ENCODE results near the gene TSSK2. TPM values are rescaled to one million over a fixed set of nuclear protein-coding genes. Genes with fewer than 3 reads are reported as not detected.

The TSSK2 gene
- total RNA-seq, 4 donors from 2014 or later = not detected

DNA sequence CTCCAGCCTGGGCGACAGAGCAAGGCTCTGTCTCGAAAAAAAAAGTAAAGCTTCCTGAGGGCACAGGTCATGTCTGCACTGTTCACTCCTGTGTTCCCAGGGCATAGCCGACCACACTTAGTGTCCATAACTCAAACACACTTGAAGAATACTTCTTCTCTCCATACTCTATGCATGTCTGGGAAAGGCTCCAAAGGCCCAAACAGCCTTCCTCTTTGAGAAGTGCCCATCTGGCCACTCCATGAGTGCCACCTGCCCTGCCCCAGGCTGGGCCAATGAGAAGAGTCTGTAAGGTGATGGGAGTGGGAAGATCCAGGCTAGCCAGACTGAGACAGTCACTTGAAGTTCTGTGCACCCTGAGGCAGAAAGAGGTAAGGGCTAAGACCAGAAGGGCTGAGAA is 33.6 kb upstream of the TSSK2 start:
- no peaks in the 10 kb centered on the region for H3K9me3 ChIP-seq
- WGBS, 2 donors (ENCODE audit: low coverage in 1 of 2) = 93% methylated on average over 3 of the region's 3 CpGs; no CpG with 5 or more reads in 1 of the 2 donors
- intact Hi-C loops (cut with DNase I; ENCODE audit: low total_unique reads) (no loop called here), in situ Hi-C loops (cut with MboI; ENCODE audit: low pct_ligation_motif_present in 1 of 4, low pct_unique_long_range_greater_than_20kb in 1 of 4, low sequenced_read_pairs in 3 of 4) (no loop called here)
- H3K27ac ChIP-seq = no peak overlapping the region
- no peak for DNase-seq
- H3K4me3 ChIP-seq = no peak overlapping the region
- TF ChIP-seq POLR2A (IDR thresholded peaks at IDR 0.05) (no peak), POLR2AphosphoS5 (IDR thresholded peaks at IDR 0.05) (no peak), EP300 (IDR thresholded peaks at IDR 0.05; ENCODE audit: low read depth) (no peak)
- TF ChIP-seq, protein P1, sequence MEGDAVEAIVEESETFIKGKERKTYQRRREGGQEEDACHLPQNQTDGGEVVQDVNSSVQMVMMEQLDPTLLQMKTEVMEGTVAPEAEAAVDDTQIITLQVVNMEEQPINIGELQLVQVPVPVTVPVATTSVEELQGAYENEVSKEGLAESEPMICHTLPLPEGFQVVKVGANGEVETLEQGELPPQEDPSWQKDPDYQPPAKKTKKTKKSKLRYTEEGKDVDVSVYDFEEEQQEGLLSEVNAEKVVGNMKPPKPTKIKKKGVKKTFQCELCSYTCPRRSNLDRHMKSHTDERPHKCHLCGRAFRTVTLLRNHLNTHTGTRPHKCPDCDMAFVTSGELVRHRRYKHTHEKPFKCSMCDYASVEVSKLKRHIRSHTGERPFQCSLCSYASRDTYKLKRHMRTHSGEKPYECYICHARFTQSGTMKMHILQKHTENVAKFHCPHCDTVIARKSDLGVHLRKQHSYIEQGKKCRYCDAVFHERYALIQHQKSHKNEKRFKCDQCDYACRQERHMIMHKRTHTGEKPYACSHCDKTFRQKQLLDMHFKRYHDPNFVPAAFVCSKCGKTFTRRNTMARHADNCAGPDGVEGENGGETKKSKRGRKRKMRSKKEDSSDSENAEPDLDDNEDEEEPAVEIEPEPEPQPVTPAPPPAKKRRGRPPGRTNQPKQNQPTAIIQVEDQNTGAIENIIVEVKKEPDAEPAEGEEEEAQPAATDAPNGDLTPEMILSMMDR (IDR thresholded peaks at IDR 0.05) = no peak
- no peaks in the 10 kb centered on the region for H3K27me3 ChIP-seq
- no peaks in the 10 kb centered on the region for H3K36me3 ChIP-seq
- H3K4me1 ChIP-seq = no peaks in the 10 kb centered on the region

DNA sequence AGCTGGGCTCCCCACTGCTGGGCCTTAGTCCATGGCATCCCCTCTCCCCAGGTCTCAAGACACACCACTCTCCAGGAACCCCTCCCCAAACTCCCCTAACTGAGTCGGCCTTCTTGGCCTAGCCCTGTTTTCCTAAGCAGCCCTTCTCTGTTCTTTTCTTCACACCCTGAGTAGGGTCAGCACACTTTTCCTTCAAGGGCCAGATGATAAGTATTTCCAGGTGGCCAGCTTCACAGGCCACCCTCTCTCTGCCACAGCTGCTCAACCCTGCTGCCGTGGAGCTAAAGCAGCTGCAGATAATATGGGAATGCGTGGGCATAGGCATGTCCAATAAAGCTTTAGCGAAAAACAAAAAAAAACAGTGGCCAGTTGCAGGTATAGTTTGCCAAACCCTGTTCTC is 33.0 kb upstream of the TSSK2 start:
- Histone ChIP-seq H3K4me1 (no peaks in the 10 kb centered on the region), H3K27me3 (no peaks in the 10 kb centered on the region), H3K9me3 (no peaks in the 10 kb centered on the region), H3K27ac (no peak overlapping the region), H3K4me3 (no peak overlapping the region), H3K36me3 (no peaks in the 10 kb centered on the region)
- DNase-seq = no peak
- intact Hi-C loops (cut with DNase I; ENCODE audit: low total_unique reads) = no loop called here
- in situ Hi-C loops (cut with MboI; ENCODE audit: low pct_ligation_motif_present in 1 of 4, low pct_unique_long_range_greater_than_20kb in 1 of 4, low sequenced_read_pairs in 3 of 4) = no loop called here
- 75 to 76% methylated on average over 1 to 4 of the region's 4 CpGs for WGBS, 2 donors (ENCODE audit: low coverage in 1 of 2)
- TF ChIP-seq POLR2A (IDR thresholded peaks at IDR 0.05) (no peak), POLR2AphosphoS5 (IDR thresholded peaks at IDR 0.05) (no peak), EP300 (IDR thresholded peaks at IDR 0.05; ENCODE audit: low read depth) (no peak)
- TF ChIP-seq, protein P1 (IDR thresholded peaks at IDR 0.05) = no peak

DNA sequence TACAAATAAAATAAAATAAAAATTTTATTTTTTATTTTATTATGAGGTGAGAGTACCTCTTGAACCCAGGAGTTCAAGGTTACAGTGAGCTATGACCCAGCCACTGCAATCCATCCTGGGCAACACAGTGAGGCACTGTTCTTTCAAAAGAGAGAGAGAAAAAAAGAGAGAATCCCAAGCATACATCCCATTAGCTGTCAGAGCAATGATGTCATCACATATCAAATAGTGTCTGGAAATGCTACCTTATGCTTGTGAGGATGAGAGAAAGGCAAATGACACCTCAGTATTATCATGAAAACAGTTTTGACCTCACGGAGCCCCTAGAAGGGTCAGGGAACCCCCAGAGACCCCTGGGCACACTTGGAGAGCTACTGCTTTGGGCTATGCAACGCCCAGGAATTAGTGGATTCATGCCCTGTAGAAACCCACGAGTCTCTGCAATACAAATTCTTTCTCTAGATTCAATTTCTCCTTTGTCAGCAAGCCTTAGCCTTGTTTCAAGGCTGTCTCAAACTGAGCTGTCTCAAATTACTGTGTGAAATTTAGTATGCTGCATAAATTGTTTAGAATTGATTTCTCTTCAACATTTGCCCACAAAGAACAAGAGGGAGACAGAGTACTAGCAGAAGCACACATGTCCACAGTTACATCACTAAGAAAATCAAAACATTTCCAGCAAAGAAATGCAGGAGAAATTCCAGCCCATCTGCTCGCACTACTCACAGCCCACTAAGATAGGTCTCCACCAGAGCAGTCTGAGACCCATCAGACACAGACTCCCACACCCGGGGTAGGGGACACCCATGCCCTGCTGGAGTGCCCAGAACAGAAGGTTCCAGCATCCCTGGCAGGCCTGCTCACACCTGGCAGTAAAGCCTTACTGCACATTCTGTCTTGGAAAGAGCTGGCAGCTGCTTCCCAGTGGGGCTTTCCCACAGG is 27.0 kb upstream of the TSSK2 start:
- no peak for TF ChIP-seq POLR2AphosphoS5 (IDR thresholded peaks at IDR 0.05)
- TF ChIP-seq EP300 (IDR thresholded peaks at IDR 0.05; ENCODE audit: low read depth) = no peak
- TF ChIP-seq POLR2A (IDR thresholded peaks at IDR 0.05) = no peak
- TF ChIP-seq, protein P1 (IDR thresholded peaks at IDR 0.05) = no peak
- Histone ChIP-seq H3K27me3 (no peaks in the 10 kb centered on the region), H3K27ac (peak overlapping the region in 1 of 4 donors; percentile 16), H3K4me3 (no peak overlapping the region), H3K9me3 (no peaks in the 10 kb centered on the region), H3K36me3 (no peaks in the 10 kb centered on the region), H3K4me1 (peaks cover 6 to 43% (median 12%) of the 10 kb centered on the region in 4 donors)
- 60 to 61% methylated on average over 2 to 5 of the region's 5 CpGs for WGBS, 2 donors (ENCODE audit: low coverage in 1 of 2)
- in situ Hi-C loops (cut with MboI; ENCODE audit: low pct_ligation_motif_present in 1 of 4, low pct_unique_long_range_greater_than_20kb in 1 of 4, low sequenced_read_pairs in 3 of 4) (no loop called here), intact Hi-C loops (cut with DNase I; ENCODE audit: low total_unique reads) (no loop called here)
- no peak for DNase-seq

DNA sequence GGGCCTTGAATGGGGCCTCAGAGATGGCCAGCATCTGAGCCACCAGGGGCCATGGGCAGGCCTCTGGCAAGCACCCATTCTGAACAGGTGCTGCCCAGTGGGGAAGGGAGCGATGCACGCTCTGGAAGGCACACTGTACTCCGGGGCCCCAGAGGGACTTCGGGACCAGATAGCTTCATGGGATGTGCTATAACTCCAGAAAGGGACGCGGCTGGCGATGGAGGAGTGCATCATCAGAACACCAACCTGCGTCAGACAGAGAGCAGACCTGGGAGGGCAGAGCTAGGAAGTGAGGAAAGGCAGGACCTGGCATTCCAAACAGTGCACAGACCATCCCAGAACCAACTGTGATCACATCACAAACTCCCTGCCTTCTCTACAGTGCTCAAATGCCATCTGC is 25.7 kb upstream of the TSSK2 start:
- in situ Hi-C loops (cut with MboI; ENCODE audit: low pct_ligation_motif_present in 1 of 4, low pct_unique_long_range_greater_than_20kb in 1 of 4, low sequenced_read_pairs in 3 of 4) (no loop called here), intact Hi-C loops (cut with DNase I; ENCODE audit: low total_unique reads) (no loop called here)
- Histone ChIP-seq H3K36me3 (no peaks in the 10 kb centered on the region), H3K4me1 (peaks cover 14 to 56% (median 23%) of the 10 kb centered on the region in 4 donors), H3K9me3 (no peaks in the 10 kb centered on the region), H3K4me3 (no peak overlapping the region), H3K27ac (no peak overlapping the region), H3K27me3 (no peaks in the 10 kb centered on the region)
- no peak for DNase-seq
- WGBS, 2 donors (ENCODE audit: low coverage in 1 of 2) = 94% methylated on average over 8 of the region's 8 CpGs; no CpG with 5 or more reads in 1 of the 2 donors
- no peak for TF ChIP-seq EP300 (IDR thresholded peaks at IDR 0.05; ENCODE audit: low read depth)

Data from transverse colon (tissue), 4 donors.